Measurements from ENCODE around the gene ANKRD66.

Gene ANKRD66

DNA sequence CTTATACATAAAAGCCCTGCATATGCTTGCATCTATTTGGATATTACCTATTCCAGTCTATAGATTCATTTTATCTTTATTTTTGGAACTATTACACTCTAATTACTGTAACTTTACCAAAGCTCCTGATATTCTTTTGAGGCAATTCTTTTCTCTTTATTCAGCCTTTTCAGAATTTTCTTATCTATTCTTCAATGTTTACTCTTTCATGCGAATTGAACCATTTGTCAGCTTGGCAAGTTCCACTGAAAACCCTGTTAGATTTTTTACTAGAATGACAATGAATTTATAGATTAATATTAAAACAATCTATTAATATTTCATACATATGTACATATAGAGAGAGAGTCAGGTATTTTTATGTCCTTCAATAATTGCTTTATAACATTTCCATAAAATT is 45.9 kb downstream of the ANKRD66 start:
- no peak for DNase-seq

- no peak for DNase-seq
Observed at GRCh38 chr6:46793138-46793537, 46.4 kb downstream of the ANKRD66 start, which contains the start of gene MEP1A. MEP1A (plus strand) TSS chr6:46793389; CDS start chr6:46793399, 10 bp downstream.

GRCh38 chr6:46794068-46794467 is 47.3 kb downstream of the ANKRD66 start:
- no peak for DNase-seq

DNA sequence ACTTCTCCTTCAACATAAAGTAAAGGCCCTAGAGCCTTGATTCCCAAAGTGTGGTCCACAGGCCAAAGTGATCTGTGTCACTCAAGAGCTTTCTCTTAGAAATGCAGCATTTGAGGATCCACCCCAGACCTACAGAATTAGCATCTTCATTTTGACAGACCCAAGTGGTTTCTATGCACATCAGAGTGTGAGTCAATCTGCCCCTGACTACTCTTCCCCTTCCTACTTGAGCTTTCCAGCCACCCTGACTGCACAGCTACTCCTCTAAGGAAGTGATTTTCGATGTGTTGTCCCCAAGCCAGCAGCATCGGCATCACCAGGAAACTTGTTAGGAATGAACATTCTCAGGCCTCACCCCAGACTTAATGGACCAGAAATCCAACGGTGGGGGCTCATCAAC is 49.1 kb downstream of the ANKRD66 start:
- DNase-seq = no peak

DNA sequence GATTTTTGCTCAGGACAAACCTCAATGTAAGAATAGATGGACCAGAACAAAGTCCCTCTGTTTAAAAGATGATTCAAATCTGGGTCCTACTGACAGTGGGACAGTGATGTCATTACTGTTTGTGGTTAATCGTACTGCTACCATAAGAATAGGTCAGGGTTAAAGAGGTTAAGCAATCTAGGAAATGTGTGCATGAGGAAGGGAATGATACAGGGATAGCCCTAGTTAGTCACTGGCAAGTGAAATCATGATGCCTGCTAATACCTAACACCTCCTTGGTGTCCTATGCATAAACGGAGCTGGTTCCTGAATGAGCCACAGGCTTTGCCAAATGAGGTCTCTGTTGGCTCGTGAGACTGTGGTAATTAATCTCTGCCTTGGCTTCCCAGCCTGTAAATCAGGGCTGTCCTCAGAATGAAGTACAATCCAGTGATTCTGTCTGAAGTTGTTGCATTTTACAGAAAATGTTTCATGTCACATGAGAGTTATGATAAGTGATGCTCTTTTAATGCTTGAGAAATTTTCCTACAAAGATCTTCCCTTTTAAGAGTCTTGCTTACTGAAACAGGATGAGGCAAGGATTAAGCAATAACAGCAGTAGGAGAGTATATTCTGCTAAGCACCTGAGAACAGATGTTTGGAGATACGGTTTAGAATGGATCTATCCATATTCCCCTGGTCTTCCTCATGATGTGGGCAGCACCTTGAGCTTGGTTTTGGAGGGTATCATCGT is 50.3 kb downstream of the ANKRD66 start:
- DNase-seq = no peak

GRCh38 chr6:46799657-46800056 is 52.9 kb downstream of the ANKRD66 start:
- no peak for DNase-seq

GRCh38 chr6:46808806-46809205 is 62.1 kb downstream of the ANKRD66 start:
- DNase-seq = no peak
